K562 (cell line): ENCODE results near the gene SEPHS1. TPM values are rescaled to one million over a fixed set of nuclear protein-coding genes. Genes with fewer than 3 reads are reported as not detected.

Experiments
- CCNT2 ChIP-seq: IDR thresholded peaks from 2 replicates; pipeline ENCODE4 v1.6.1; 2011; ENCODE audit warnings: borderline replicate concordance, low read depth, mild to moderate bottlenecking, moderate library complexity, mixed read lengths, low read length; ENCODE audit not compliant: insufficient read length; ENCODE audit errors: extremely low read depth
- CEBPB ChIP-seq: fragments of 450-650 bp; IDR thresholded peaks from 2 replicates; pipeline ENCODE4 v1.6.1; 2016; ENCODE audit warnings: missing genetic modification characterization, missing compliant biosample characterization
- HDAC6 ChIP-seq: IDR thresholded peaks from 2 replicates; pipeline ENCODE4 v1.6.1; 2012; ENCODE audit warnings: low read depth, mild to moderate bottlenecking, control low read depth, inconsistent platforms, low read length, moderate library complexity
- IFI16 ChIP-seq: fragments of 250-450 bp; sonication (Bioruptor Pico); IDR thresholded peaks from 2 replicates; pipeline ENCODE4 v2.1.2; 2022; ENCODE audit warnings: mild to moderate bottlenecking, inconsistent platforms
- MBD2 ChIP-seq: sonication (generic); IDR thresholded peaks from 2 replicates; pipeline ENCODE4 v1.6.1; 2016; ENCODE audit warnings: low read depth, borderline replicate concordance
- MEIS2 ChIP-seq: fragments of 450-650 bp; IDR thresholded peaks from 2 replicates; pipeline ENCODE4 v1.6.1; 2014; ENCODE audit warnings: mild to moderate bottlenecking; ENCODE audit not compliant: partially characterized antibody
- NFYB ChIP-seq: IDR thresholded peaks from 2 replicates; pipeline ENCODE4 v1.6.1; 2011; ENCODE audit warnings: mild to moderate bottlenecking, moderate library complexity; ENCODE audit not compliant: insufficient read length; ENCODE audit errors: extremely low read depth
- POLR3A ChIP-seq: IDR thresholded peaks from 2 replicates; pipeline ENCODE4 v1.6.1; 2011; ENCODE audit warnings: borderline replicate concordance, mild to moderate bottlenecking, moderate library complexity; ENCODE audit not compliant: insufficient read length, insufficient read depth; ENCODE audit errors: extremely low read depth
- RBM17 ChIP-seq: fragments of 200-400 bp; formaldehyde crosslinking; IDR thresholded peaks from 2 replicates; pipeline ENCODE4 v1.6.1; 2017; ENCODE audit warnings: low read depth, mild to moderate bottlenecking, low read length, borderline replicate concordance
- TBL1XR1 ChIP-seq, 2 experiments: IDR thresholded peaks; 2 replicates each; pipeline ENCODE4 v1.6.1; 2012; ENCODE audit warnings: improper control_type of control experiment in 2 of 2, low read length in 2 of 2, mild to moderate bottlenecking in 1 of 2
- TBP ChIP-seq: optimal IDR thresholded peaks from 2 replicates; pipeline ENCODE3; 2011; ENCODE audit warnings: low read depth, low read length, improper control_type of control experiment
- ZBTB7A ChIP-seq: IDR thresholded peaks from 2 replicates; pipeline ENCODE4 v1.6.1; 2011; ENCODE audit warnings: low read depth, mild to moderate bottlenecking, low read length, moderate library complexity, borderline replicate concordance; ENCODE audit not compliant: control insufficient read depth
- ZNF23 ChIP-seq: fragments of 250-450 bp; sonication (Bioruptor Pico); IDR thresholded peaks from 2 replicates; pipeline ENCODE4 v1.4.0; 2020; ENCODE audit warnings: mild to moderate bottlenecking
- polyA plus RNA-seq, 8 experiments: library from polyadenylated mRNA; depleted of rRNA in 4 of 8; stranded (reverse) in 5 of 8; unstranded in 3 of 8; fragments of >200 nt; fragmentation: Nextera tagmentation in 2 of 8; fragmentation: Illumina TruSeq in 1 of 8; extraction: Ambion mirVana in 2 of 8; extraction: Trizol in 1 of 8; gene quantifications; 2 replicates each; pipeline versions ENCODE4 v1.2.1 to v1.2.3, GENCODE V29; 2011 to 2014; ENCODE audit warnings: inconsistent platforms in 1 of 8, missing spikeins in 1 of 8
- total RNA-seq, 7 experiments: library from RNA; depleted of rRNA in 6 of 7; stranded (reverse); fragments of >200 nt in 6 of 7; fragmentation: Illumina TruSeq in 2 of 7; extraction: Trizol in 2 of 7; gene quantifications; 2 replicates each; pipeline versions ENCODE4 v1.2.1 to v1.2.3, GENCODE V29; 2011 to 2021; ENCODE audit warnings: low replicate concordance in 1 of 7
- TF ChIP-seq, protein P1 (sequence below): fragments of 450-650 bp; IDR thresholded peaks from 2 replicates; pipeline ENCODE4 v1.6.1; 2018; ENCODE audit not compliant: partially characterized antibody
- TF ChIP-seq, protein P2 (sequence below): sonication (generic); formaldehyde crosslinking; IDR thresholded peaks from 2 replicates; pipeline ENCODE4 v1.8.1; 2022; ENCODE audit warnings: missing genetic modification reagents
- TF ChIP-seq, protein P3 (sequence below), 2 experiments: IDR thresholded peaks; 2 replicates each; pipeline ENCODE4 v1.6.1; 2011; ENCODE audit warnings: borderline replicate concordance in 1 of 2, control low read depth in 1 of 2, low read depth in 1 of 2, low read length in 1 of 2, mild to moderate bottlenecking in 1 of 2, mixed read lengths in 1 of 2, moderate library complexity in 1 of 2; ENCODE audit not compliant: insufficient read depth in 1 of 2, insufficient read length in 1 of 2, poor library complexity in 1 of 2, severe bottlenecking in 1 of 2; ENCODE audit errors: extremely low read depth in 1 of 2
- TF ChIP-seq, protein P4 (sequence below): fragments of 450-650 bp; IDR thresholded peaks from 2 replicates; pipeline ENCODE4 v1.6.1; 2016; ENCODE audit warnings: mild to moderate bottlenecking

SEPHS1 gene
- total and polyA plus RNA-seq, 9 of the 15 experiments (the other 6 are each of a cell fraction or from before 2014, with no cell fraction given), result 14.7 to 82.8 (median 41.8) TPM

DNA sequence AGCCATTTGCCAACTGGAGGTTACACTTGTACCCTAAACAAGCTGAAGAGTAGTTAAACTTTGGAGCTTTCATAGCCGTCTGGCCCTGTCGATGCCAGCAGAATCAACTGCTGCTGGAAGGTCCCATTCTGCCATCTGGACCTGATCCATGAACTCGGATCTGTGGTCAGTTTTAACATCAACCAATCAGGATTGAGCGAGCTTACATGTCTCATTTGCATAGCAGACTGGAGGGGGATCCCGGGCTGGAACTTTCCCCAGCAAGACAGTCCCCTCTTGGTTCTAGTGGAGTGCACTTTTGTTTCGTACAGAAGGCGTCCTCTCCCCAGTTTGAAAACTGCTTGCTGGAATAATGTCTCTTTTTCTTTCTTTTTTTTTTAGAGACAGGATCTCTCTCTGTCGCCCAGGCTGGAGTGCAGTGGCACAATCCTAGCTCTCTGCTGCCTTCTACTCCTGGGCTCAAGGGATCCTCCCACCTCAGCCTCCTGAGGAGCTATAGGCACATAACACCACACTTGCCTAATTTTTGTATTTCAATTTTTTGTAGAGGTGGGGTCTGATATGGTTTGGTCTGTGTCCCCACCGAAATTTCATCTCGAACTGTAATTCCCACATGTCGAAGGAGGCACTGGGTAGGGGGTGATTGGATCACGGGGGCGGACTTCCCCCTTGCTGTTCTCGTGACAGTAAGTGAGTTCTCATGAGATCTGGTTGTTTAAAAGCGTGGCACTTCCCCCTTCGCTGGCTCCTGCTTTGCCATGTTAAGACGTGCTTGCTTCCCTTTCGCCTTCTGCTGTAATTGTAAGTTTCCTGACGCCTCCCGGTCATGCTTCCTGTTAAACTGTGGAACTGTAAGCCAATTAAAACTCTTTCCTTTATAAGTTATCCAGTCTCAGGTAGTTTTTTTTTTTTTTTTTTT is 42.8 kb upstream of the SEPHS1 start (continued):
- TF ChIP-seq, protein P1, sequence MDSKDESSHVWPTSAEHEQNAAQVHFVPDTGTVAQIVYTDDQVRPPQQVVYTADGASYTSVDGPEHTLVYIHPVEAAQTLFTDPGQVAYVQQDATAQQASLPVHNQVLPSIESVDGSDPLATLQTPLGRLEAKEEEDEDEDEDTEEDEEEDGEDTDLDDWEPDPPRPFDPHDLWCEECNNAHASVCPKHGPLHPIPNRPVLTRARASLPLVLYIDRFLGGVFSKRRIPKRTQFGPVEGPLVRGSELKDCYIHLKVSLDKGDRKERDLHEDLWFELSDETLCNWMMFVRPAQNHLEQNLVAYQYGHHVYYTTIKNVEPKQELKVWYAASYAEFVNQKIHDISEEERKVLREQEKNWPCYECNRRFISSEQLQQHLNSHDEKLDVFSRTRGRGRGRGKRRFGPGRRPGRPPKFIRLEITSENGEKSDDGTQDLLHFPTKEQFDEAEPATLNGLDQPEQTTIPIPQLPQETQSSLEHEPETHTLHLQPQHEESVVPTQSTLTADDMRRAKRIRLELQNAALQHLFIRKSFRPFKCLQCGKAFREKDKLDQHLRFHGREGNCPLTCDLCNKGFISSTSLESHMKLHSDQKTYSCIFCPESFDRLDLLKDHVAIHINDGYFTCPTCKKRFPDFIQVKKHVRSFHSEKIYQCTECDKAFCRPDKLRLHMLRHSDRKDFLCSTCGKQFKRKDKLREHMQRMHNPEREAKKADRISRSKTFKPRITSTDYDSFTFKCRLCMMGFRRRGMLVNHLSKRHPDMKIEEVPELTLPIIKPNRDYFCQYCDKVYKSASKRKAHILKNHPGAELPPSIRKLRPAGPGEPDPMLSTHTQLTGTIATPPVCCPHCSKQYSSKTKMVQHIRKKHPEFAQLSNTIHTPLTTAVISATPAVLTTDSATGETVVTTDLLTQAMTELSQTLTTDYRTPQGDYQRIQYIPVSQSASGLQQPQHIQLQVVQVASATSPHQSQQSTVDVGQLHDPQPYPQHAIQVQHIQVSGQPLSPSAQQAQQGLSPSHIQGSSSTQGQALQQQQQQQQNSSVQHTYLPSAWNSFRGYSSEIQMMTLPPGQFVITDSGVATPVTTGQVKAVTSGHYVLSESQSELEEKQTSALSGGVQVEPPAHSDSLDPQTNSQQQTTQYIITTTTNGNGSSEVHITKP, result peak; percentile 97
- TF ChIP-seq CCNT2 (no peak), MBD2 (no peak), TBP (no peak), POLR3A (no peak), ZNF23 (CRISPR knock-in tag) (no peak), IFI16 (CRISPR knock-in tag) (no peak), TBL1XR1 (IDR thresholded peaks at IDR 0.05; ENCODE audit: low read length in 2 of 2) (no peak), RBM17 (no peak), HDAC6 (no peak), NFYB (peak; percentile 65), CEBPB (tag) (no peak), MEIS2 (no peak), ZBTB7A (no peak)
- TF ChIP-seq, protein P2, sequence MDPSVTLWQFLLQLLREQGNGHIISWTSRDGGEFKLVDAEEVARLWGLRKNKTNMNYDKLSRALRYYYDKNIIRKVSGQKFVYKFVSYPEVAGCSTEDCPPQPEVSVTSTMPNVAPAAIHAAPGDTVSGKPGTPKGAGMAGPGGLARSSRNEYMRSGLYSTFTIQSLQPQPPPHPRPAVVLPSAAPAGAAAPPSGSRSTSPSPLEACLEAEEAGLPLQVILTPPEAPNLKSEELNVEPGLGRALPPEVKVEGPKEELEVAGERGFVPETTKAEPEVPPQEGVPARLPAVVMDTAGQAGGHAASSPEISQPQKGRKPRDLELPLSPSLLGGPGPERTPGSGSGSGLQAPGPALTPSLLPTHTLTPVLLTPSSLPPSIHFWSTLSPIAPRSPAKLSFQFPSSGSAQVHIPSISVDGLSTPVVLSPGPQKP (CRISPR knock-in tag), result no peak
- TF ChIP-seq, protein P3, sequence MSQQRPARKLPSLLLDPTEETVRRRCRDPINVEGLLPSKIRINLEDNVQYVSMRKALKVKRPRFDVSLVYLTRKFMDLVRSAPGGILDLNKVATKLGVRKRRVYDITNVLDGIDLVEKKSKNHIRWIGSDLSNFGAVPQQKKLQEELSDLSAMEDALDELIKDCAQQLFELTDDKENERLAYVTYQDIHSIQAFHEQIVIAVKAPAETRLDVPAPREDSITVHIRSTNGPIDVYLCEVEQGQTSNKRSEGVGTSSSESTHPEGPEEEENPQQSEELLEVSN (IDR thresholded peaks at IDR 0.05; ENCODE audit: borderline replicate concordance in 1 of 2, extremely low read depth in 1 of 2, insufficient read depth in 1 of 2, insufficient read length in 1 of 2, low read depth in 1 of 2, low read length in 1 of 2, poor library complexity in 1 of 2, severe bottlenecking in 1 of 2), result peak in 1 of 2 experiments; percentile 47
- TF ChIP-seq, protein P4, sequence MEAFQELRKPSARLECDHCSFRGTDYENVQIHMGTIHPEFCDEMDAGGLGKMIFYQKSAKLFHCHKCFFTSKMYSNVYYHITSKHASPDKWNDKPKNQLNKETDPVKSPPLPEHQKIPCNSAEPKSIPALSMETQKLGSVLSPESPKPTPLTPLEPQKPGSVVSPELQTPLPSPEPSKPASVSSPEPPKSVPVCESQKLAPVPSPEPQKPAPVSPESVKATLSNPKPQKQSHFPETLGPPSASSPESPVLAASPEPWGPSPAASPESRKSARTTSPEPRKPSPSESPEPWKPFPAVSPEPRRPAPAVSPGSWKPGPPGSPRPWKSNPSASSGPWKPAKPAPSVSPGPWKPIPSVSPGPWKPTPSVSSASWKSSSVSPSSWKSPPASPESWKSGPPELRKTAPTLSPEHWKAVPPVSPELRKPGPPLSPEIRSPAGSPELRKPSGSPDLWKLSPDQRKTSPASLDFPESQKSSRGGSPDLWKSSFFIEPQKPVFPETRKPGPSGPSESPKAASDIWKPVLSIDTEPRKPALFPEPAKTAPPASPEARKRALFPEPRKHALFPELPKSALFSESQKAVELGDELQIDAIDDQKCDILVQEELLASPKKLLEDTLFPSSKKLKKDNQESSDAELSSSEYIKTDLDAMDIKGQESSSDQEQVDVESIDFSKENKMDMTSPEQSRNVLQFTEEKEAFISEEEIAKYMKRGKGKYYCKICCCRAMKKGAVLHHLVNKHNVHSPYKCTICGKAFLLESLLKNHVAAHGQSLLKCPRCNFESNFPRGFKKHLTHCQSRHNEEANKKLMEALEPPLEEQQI, result no peak
